ENCODE measurements around the gene RYR3. TPM values are rescaled to one million over a fixed set of nuclear protein-coding genes. Genes with fewer than 3 reads are reported as not detected.

The RYR3 gene
- total and polyA plus RNA-seq, 2 of the 13 experiments (the other 11 are each of a cell fraction or from before 2014, with no cell fraction given) = not detected

DNA sequence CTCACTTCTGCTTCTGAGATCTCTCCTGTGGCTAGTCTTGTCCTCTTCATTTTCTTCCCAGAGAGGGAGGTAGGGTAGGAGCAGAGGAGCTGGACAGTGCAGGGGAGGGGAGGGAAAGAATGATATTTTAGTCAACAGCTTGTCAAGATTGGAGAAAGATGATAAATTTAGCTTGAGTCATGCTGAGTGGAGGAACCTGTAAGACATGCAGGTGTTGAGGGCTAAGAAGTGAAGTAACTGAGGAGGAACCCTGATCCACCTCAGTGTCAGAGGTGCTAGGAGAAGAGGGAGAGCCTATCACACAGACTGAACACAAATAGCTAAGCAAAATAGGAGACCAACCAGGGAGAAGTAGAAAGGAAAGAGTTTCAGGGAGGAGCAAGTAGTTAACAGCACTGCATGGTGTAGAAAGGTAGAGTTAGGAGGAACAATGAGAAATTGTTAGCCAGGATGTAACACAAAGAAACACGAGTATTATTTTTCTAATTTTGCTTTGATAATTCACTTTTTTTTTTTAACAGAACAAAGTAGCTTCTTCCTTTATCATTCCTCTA lies 549.3 kb downstream of the RYR3 start (continued):
- TF ChIP-seq, protein P1, sequence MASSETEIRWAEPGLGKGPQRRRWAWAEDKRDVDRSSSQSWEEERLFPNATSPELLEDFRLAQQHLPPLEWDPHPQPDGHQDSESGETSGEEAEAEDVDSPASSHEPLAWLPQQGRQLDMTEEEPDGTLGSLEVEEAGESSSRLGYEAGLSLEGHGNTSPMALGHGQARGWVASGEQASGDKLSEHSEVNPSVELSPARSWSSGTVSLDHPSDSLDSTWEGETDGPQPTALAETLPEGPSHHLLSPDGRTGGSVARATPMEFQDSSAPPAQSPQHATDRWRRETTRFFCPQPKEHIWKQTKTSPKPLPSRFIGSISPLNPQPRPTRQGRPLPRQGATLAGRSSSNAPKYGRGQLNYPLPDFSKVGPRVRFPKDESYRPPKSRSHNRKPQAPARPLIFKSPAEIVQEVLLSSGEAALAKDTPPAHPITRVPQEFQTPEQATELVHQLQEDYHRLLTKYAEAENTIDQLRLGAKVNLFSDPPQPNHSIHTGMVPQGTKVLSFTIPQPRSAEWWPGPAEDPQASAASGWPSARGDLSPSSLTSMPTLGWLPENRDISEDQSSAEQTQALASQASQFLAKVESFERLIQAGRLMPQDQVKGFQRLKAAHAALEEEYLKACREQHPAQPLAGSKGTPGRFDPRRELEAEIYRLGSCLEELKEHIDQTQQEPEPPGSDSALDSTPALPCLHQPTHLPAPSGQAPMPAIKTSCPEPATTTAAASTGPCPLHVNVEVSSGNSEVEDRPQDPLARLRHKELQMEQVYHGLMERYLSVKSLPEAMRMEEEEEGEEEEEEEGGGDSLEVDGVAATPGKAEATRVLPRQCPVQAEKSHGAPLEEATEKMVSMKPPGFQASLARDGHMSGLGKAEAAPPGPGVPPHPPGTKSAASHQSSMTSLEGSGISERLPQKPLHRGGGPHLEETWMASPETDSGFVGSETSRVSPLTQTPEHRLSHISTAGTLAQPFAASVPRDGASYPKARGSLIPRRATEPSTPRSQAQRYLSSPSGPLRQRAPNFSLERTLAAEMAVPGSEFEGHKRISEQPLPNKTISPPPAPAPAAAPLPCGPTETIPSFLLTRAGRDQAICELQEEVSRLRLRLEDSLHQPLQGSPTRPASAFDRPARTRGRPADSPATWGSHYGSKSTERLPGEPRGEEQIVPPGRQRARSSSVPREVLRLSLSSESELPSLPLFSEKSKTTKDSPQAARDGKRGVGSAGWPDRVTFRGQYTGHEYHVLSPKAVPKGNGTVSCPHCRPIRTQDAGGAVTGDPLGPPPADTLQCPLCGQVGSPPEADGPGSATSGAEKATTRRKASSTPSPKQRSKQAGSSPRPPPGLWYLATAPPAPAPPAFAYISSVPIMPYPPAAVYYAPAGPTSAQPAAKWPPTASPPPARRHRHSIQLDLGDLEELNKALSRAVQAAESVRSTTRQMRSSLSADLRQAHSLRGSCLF (CRISPR knock-in tag; IDR thresholded peaks at IDR 0.05; ENCODE audit: borderline replicate concordance) = no peak
- TF ChIP-seq ZKSCAN5 (CRISPR knock-in tag; IDR thresholded peaks at IDR 0.05) = no peak
- TF ChIP-seq, protein P2, sequence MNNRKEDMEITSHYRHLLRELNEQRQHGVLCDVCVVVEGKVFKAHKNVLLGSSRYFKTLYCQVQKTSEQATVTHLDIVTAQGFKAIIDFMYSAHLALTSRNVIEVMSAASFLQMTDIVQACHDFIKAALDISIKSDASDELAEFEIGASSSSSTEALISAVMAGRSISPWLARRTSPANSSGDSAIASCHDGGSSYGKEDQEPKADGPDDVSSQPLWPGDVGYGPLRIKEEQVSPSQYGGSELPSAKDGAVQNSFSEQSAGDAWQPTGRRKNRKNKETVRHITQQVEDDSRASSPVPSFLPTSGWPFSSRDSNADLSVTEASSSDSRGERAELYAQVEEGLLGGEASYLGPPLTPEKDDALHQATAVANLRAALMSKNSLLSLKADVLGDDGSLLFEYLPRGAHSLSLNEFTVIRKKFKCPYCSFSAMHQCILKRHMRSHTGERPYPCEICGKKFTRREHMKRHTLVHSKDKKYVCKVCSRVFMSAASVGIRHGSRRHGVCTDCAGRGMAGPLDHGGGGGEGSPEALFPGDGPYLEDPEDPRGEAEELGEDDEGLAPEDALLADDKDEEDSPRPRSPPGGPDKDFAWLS (CRISPR knock-in tag; IDR thresholded peaks at IDR 0.05; ENCODE audit: borderline replicate concordance) = no peak
- TF ChIP-seq, protein P3, sequence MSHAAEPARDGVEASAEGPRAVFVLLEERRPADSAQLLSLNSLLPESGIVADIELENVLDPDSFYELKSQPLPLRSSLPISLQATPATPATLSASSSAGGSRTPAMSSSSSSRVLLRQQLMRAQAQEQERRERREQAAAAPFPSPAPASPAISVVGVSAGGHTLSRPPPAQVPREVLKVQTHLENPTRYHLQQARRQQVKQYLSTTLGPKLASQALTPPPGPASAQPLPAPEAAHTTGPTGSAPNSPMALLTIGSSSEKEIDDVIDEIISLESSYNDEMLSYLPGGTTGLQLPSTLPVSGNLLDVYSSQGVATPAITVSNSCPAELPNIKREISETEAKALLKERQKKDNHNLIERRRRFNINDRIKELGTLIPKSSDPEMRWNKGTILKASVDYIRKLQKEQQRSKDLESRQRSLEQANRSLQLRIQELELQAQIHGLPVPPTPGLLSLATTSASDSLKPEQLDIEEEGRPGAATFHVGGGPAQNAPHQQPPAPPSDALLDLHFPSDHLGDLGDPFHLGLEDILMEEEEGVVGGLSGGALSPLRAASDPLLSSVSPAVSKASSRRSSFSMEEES (CRISPR knock-in tag; IDR thresholded peaks at IDR 0.05) = no peak
- no peak for TF ChIP-seq KDM5A (IDR thresholded peaks at IDR 0.05; ENCODE audit: borderline replicate concordance, low read length)
- no peak for TF ChIP-seq NBN (conservative IDR thresholded peaks at IDR 0.05)
- TF ChIP-seq ZNF883 (CRISPR knock-in tag; IDR thresholded peaks at IDR 0.05; ENCODE audit: not compliant biosample characterization) = no peak
- TF ChIP-seq NFE2 (CRISPR knock-in tag; IDR thresholded peaks at IDR 0.05) = no peak
- no peak for TF ChIP-seq ATF7-NPFF (CRISPR knock-in tag; IDR thresholded peaks at IDR 0.05; ENCODE audit: low read depth)

All from HepG2 (cell line).